HEK293 (cell line): Measurements from ENCODE around the gene FBRSL1.

ENCODE experiments used
- CTCF ChIP-seq: fragments of 450-650 bp; formaldehyde crosslinking; IDR thresholded peaks from 2 replicates; pipeline ENCODE4 v1.5.1; 2016; ENCODE audit warnings: missing biosample characterization, missing genetic modification characterization
- GLIS2 ChIP-seq: fragments of 450-650 bp; formaldehyde crosslinking; IDR thresholded peaks from 2 replicates; pipeline ENCODE4 v1.5.1; 2016; ENCODE audit warnings: missing biosample characterization, missing genetic modification characterization
- KLF16 ChIP-seq: fragments of 450-650 bp; formaldehyde crosslinking; IDR thresholded peaks from 2 replicates; pipeline ENCODE4 v1.5.1; 2017; ENCODE audit warnings: missing biosample characterization, missing genetic modification characterization
- KLF7 ChIP-seq: fragments of 450-650 bp; formaldehyde crosslinking; IDR thresholded peaks from 2 replicates; pipeline ENCODE4 v1.5.1; 2016; ENCODE audit warnings: missing biosample characterization, missing genetic modification characterization, borderline replicate concordance
- REST ChIP-seq: fragments of 450-650 bp; formaldehyde crosslinking; IDR thresholded peaks from 2 replicates; pipeline ENCODE4 v1.5.1; 2016; ENCODE audit warnings: missing biosample characterization, missing genetic modification characterization
- YY1 ChIP-seq: fragments of 450-650 bp; formaldehyde crosslinking; IDR thresholded peaks from 2 replicates; pipeline ENCODE4 v1.5.1; 2018; ENCODE audit warnings: missing biosample characterization, missing genetic modification characterization
- ZNF112 ChIP-seq: fragments of 450-650 bp; formaldehyde crosslinking; IDR thresholded peaks from 2 replicates; pipeline ENCODE4 v1.5.0; 2017; ENCODE audit warnings: missing biosample characterization, missing genetic modification characterization
- ZNF148 ChIP-seq: fragments of 450-650 bp; formaldehyde crosslinking; IDR thresholded peaks from 2 replicates; pipeline ENCODE4 v1.5.0; 2017; ENCODE audit warnings: missing biosample characterization, missing genetic modification characterization, borderline replicate concordance
- ZNF2 ChIP-seq: fragments of 450-650 bp; formaldehyde crosslinking; IDR thresholded peaks from 2 replicates; pipeline ENCODE4 v1.5.1; 2016; ENCODE audit warnings: missing biosample characterization, missing genetic modification characterization
- ZNF214 ChIP-seq: fragments of 450-650 bp; formaldehyde crosslinking; IDR thresholded peaks from 2 replicates; pipeline ENCODE4 v1.5.1; 2017; ENCODE audit warnings: missing biosample characterization, mild to moderate bottlenecking, missing genetic modification characterization, borderline replicate concordance
- ZNF23 ChIP-seq: fragments of 450-650 bp; formaldehyde crosslinking; IDR thresholded peaks from 2 replicates; pipeline ENCODE4 v1.5.1; 2016; ENCODE audit warnings: missing biosample characterization, missing genetic modification characterization, borderline replicate concordance
- ZNF558 ChIP-seq: fragments of 450-650 bp; formaldehyde crosslinking; IDR thresholded peaks from 2 replicates; pipeline ENCODE4 v1.5.1; 2016; ENCODE audit warnings: missing biosample characterization, missing genetic modification characterization
- ZSCAN5A ChIP-seq: fragments of 450-650 bp; formaldehyde crosslinking; IDR thresholded peaks from 2 replicates; pipeline ENCODE4 v1.5.1; 2016; ENCODE audit warnings: missing biosample characterization, missing genetic modification characterization
- TF ChIP-seq, protein P1 (sequence below): fragments of 450-650 bp; formaldehyde crosslinking; IDR thresholded peaks from 2 replicates; pipeline ENCODE4 v1.5.1; 2016; ENCODE audit warnings: missing biosample characterization, missing genetic modification characterization

DNA sequence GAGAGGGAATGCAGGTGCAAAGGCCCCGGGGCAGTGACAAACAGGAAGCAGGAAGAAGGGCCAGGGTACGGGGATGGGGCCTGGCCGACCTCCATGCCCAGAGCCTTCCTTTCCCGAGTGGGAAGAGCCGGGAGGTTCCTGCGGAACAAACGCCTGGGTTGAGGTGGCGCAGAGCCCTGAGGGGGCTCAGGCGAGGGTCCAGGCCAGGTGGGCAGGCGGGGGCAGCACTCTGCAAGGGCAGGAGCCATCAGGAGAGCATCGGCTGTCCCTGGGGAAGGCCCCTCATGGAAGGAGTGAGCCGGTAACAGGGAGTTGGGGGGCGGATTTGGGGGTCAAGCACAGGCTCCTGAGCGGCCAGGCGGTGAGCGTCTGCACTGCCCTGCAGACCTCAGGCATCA lies 18.1 kb upstream of the FBRSL1 start:
- TF ChIP-seq GLIS2 (tag by site-specific recombination), result no peak
- TF ChIP-seq CTCF (tag by site-specific recombination), result no peak
- no peak for TF ChIP-seq ZNF214 (tag by site-specific recombination)
- no peak for TF ChIP-seq KLF16 (tag by site-specific recombination)
- TF ChIP-seq ZNF148 (tag by site-specific recombination), result no peak
- TF ChIP-seq KLF7, result no peak
- TF ChIP-seq YY1, result no peak
- TF ChIP-seq ZNF558, result no peak
- no peak for TF ChIP-seq REST
- no peak for TF ChIP-seq ZNF112 (tag by site-specific recombination)
- TF ChIP-seq ZSCAN5A (tag by site-specific recombination), result no peak
- TF ChIP-seq ZNF23 (tag by site-specific recombination), result no peak
- TF ChIP-seq, protein P1, sequence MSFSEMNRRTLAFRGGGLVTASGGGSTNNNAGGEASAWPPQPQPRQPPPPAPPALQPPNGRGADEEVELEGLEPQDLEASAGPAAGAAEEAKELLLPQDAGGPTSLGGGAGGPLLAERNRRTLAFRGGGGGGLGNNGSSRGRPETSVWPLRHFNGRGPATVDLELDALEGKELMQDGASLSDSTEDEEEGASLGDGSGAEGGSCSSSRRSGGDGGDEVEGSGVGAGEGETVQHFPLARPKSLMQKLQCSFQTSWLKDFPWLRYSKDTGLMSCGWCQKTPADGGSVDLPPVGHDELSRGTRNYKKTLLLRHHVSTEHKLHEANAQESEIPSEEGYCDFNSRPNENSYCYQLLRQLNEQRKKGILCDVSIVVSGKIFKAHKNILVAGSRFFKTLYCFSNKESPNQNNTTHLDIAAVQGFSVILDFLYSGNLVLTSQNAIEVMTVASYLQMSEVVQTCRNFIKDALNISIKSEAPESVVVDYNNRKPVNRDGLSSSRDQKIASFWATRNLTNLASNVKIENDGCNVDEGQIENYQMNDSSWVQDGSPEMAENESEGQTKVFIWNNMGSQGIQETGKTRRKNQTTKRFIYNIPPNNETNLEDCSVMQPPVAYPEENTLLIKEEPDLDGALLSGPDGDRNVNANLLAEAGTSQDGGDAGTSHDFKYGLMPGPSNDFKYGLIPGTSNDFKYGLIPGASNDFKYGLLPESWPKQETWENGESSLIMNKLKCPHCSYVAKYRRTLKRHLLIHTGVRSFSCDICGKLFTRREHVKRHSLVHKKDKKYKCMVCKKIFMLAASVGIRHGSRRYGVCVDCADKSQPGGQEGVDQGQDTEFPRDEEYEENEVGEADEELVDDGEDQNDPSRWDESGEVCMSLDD, result no peak
- TF ChIP-seq ZNF2 (tag by site-specific recombination), result no peak
